K562 (cell line): ENCODE measurements around the gene CTBS. TPM values are rescaled to one million over a fixed set of nuclear protein-coding genes. Genes with fewer than 3 reads are reported as not detected.

Source experiments
- BACH1 ChIP-seq: fragments of 200-800 bp; sonication (Bioruptor generic); IDR thresholded peaks from 2 replicates; pipeline ENCODE4 v1.6.1; 2016; ENCODE audit warnings: missing genetic modification characterization, missing compliant biosample characterization
- CHAMP1 ChIP-seq: fragments of 450-650 bp; IDR thresholded peaks from 2 replicates; pipeline ENCODE4 v1.6.1; 2016; ENCODE audit warnings: mild to moderate bottlenecking
- ESRRB ChIP-seq: fragments of 250-450 bp; sonication (Bioruptor Pico); IDR thresholded peaks from 2 replicates; pipeline ENCODE4 v1.5.0; 2020; ENCODE audit warnings: mild to moderate bottlenecking, moderate library complexity, borderline replicate concordance
- IFI16 ChIP-seq: fragments of 250-450 bp; sonication (Bioruptor Pico); IDR thresholded peaks from 2 replicates; pipeline ENCODE4 v2.1.2; 2022; ENCODE audit warnings: mild to moderate bottlenecking, inconsistent platforms
- POU5F1 ChIP-seq: fragments of 150-350 bp; IDR thresholded peaks from 2 replicates; pipeline ENCODE4 v1.6.1; 2014; ENCODE audit warnings: borderline replicate concordance, low read length, low read depth, mild to moderate bottlenecking; ENCODE audit not compliant: partially characterized antibody
- RREB1 ChIP-seq: fragments of 250-450 bp; sonication (Bioruptor Pico); IDR thresholded peaks from 2 replicates; pipeline ENCODE4 v1.4.0; 2020
- SMAD1 ChIP-seq: fragments of 150-350 bp; IDR thresholded peaks from 2 replicates; pipeline ENCODE4 v1.6.1; 2014; ENCODE audit warnings: low read length, low read depth; ENCODE audit not compliant: partially characterized antibody
- SMARCA5 ChIP-seq: fragments of 450-650 bp; IDR thresholded peaks from 2 replicates; pipeline ENCODE4 v1.6.1; 2016
- TAF1 ChIP-seq: IDR thresholded peaks from 2 replicates; pipeline ENCODE4 v1.6.1; 2011; ENCODE audit warnings: mild to moderate bottlenecking, low read length, moderate library complexity; ENCODE audit not compliant: insufficient read depth, control insufficient read depth, severe bottlenecking; ENCODE audit errors: extremely low read depth
- TEAD4 ChIP-seq, 2 experiments: sonication (generic) in 1 of 2; formaldehyde crosslinking in 1 of 2; IDR thresholded peaks; 2 replicates each; pipeline versions ENCODE4 v1.6.1 to v1.8.0; 2012 to 2022; ENCODE audit warnings: borderline replicate concordance in 1 of 2, inconsistent platforms in 1 of 2, low read length in 1 of 2, mild to moderate bottlenecking in 1 of 2, missing genetic modification reagents in 1 of 2
- TSHZ1 ChIP-seq: fragments of 250-450 bp; sonication (Bioruptor Pico); IDR thresholded peaks from 2 replicates; pipeline ENCODE4 v1.4.0; 2020; ENCODE audit warnings: mild to moderate bottlenecking, moderate library complexity
- ZNF239 ChIP-seq: fragments of 250-450 bp; sonication (Bioruptor Pico); IDR thresholded peaks from 2 replicates; pipeline ENCODE4 v1.4.0; 2020; ENCODE audit warnings: mild to moderate bottlenecking
- ZNF263 ChIP-seq: sonication (generic); formaldehyde crosslinking; IDR thresholded peaks from 2 replicates; pipeline ENCODE4 v1.8.0; 2022; ENCODE audit warnings: mild to moderate bottlenecking, missing genetic modification reagents, borderline replicate concordance
- ZNF707 ChIP-seq: fragments of 250-450 bp; sonication (Bioruptor Pico); conservative IDR thresholded peaks from 2 replicates; pipeline ENCODE4 v1.8.0; 2022; ENCODE audit warnings: inconsistent platforms, mild to moderate bottlenecking, moderate library complexity
- polyA plus RNA-seq, 8 experiments: library from polyadenylated mRNA; depleted of rRNA in 4 of 8; stranded (reverse) in 5 of 8; unstranded in 3 of 8; fragments of >200 nt; fragmentation: Nextera tagmentation in 2 of 8; fragmentation: Illumina TruSeq in 1 of 8; extraction: Ambion mirVana in 2 of 8; extraction: Trizol in 1 of 8; gene quantifications; 2 replicates each; pipeline versions ENCODE4 v1.2.1 to v1.2.3, GENCODE V29; 2011 to 2014; ENCODE audit warnings: inconsistent platforms in 1 of 8, missing spikeins in 1 of 8
- total RNA-seq, 7 experiments: library from RNA; depleted of rRNA in 6 of 7; stranded (reverse); fragments of >200 nt in 6 of 7; fragmentation: Illumina TruSeq in 2 of 7; extraction: Trizol in 2 of 7; gene quantifications; 2 replicates each; pipeline versions ENCODE4 v1.2.1 to v1.2.3, GENCODE V29; 2011 to 2021; ENCODE audit warnings: low replicate concordance in 1 of 7

Gene CTBS
- total and polyA plus RNA-seq, 9 of the 15 experiments (the other 6 are each of a cell fraction or from before 2014, with no cell fraction given) = 3.0 to 19.8 (median 9.9) TPM

GRCh38 chr1:84620720-84621313 is 46.6 kb upstream of the CTBS start (continued):
- TF ChIP-seq CHAMP1 (peak; percentile 79), POU5F1 (no peak), BACH1 (no peak), ZNF707 (CRISPR knock-in tag) (no peak), ZNF239 (CRISPR knock-in tag) (no peak), TEAD4 (IDR thresholded peaks at IDR 0.05; ENCODE audit: low read length) (0 out of 2 replicates have a peak, but pooled peaks have one; percentile 23), TEAD4 (CRISPR knock-in tag; IDR thresholded peaks at IDR 0.05; ENCODE audit: borderline replicate concordance) (no peak), TSHZ1 (no peak), TAF1 (peak; percentile 24), IFI16 (CRISPR knock-in tag) (no peak), ZNF263 (peak; percentile 29; the same call in 1 of the 2 replicates), SMAD1 (no peak), RREB1 (no peak), SMARCA5 (peak; percentile 85; the same call in 1 of the 2 replicates), ESRRB (CRISPR knock-in tag) (no peak)
